B cell (primary cell): Measurements from ENCODE around the gene TRMT61A. TPM values are rescaled to one million over a fixed set of nuclear protein-coding genes. Genes with fewer than 3 reads are reported as not detected.
A peak's percentile ranks its signal among the peaks of the same experiment; 100 is the strongest.

Experiments
- ATAC-seq: fragments of 200-7000 bp; cut with Tn5 transposase; one replicate; pipeline ENCODE4 v1.10.0; 2021; ENCODE audit warnings: low read depth, mild to moderate bottlenecking, moderate number of reproducible peaks, moderate library complexity
- CTCF ChIA-PET: fragments of 350-600 bp; sonication (Branson Sonifier 250); formaldehyde crosslinking; loops from one replicate; lab custom pipeline; 2021; ENCODE audit warnings: antibody characterized with exemption, inconsistent platforms; lab: Charles Lee
- POLR2A ChIA-PET: fragments of 350-600 bp; sonication (Branson Sonifier 250); formaldehyde crosslinking; loops from one replicate; lab custom pipeline; 2021; ENCODE audit warnings: antibody characterized with exemption; lab: Charles Lee
- DNase-seq: peaks from one replicate; pipeline ENCODE4 v3.0.0; 2013
- H2AFZ ChIP-seq: 2 replicates; pipeline ENCODE4 v1.6.1; 2012; ENCODE audit warnings: mild to moderate bottlenecking, low read depth, low read length; ENCODE audit not compliant: insufficient read depth, poor library complexity, severe bottlenecking
- H3K27ac ChIP-seq, 2 donors: 1 replicate in 1 of 2; 2 replicates in 1 of 2; pipeline ENCODE4 v1.5.1; 2012 to 2013; ENCODE audit warnings: low read length in 2 of 2, mild to moderate bottlenecking in 2 of 2, moderate library complexity in 1 of 2
- H3K27me3 ChIP-seq, 4 experiments: fragments of 200-600 bp in 1 of 4; sonication (generic) in 1 of 4; replicated peaks in 1 of 4; 1 replicate in 2 of 4; 2 replicates in 2 of 4; pipeline versions ENCODE4 v1.6.1 to v1.7.0; 2013 to 2016; ENCODE audit warnings: low read length in 3 of 4, mild to moderate bottlenecking in 2 of 4, mixed read lengths in 1 of 4, moderate library complexity in 1 of 4; ENCODE audit not compliant: insufficient read depth in 4 of 4, control insufficient read depth in 3 of 4; ENCODE audit errors: control extremely low read depth in 1 of 4
- H3K36me3 ChIP-seq, 2 experiments: replicated peaks in 1 of 2; 1 replicate in 1 of 2; 2 replicates in 1 of 2; pipeline versions ENCODE4 v1.6.1 to v1.7.1; 2013; ENCODE audit warnings: low read length in 1 of 2; ENCODE audit not compliant: insufficient read depth in 2 of 2, control insufficient read depth in 1 of 2; ENCODE audit errors: control extremely low read depth in 1 of 2, extremely low read depth in 1 of 2
- H3K4me1 ChIP-seq, 2 donors: fragments of 200-600 bp in 1 of 2; sonication (generic) in 1 of 2; 1 replicate in 1 of 2; 2 replicates in 1 of 2; pipeline versions ENCODE4 v1.5.1 to v1.6.1; 2013 to 2017; ENCODE audit warnings: low read length in 2 of 2; ENCODE audit not compliant: control insufficient read depth in 2 of 2, insufficient read depth in 2 of 2
- H3K4me2 ChIP-seq: replicated peaks from 2 replicates; pipeline ENCODE3; 2012; ENCODE audit warnings: mild to moderate bottlenecking, low read depth, low read length; ENCODE audit not compliant: poor library complexity, severe bottlenecking
- H3K4me3 ChIP-seq, 5 experiments: fragments of 200-600 bp in 1 of 5; sonication (generic) in 1 of 5; 1 replicate in 3 of 5; 2 replicates in 2 of 5; pipeline versions ENCODE4 v1.5.1 to v1.7.0; 2011 to 2016; ENCODE audit warnings: low read length in 4 of 5, mild to moderate bottlenecking in 4 of 5, low read depth in 2 of 5, control low read depth in 1 of 5, moderate library complexity in 1 of 5; ENCODE audit not compliant: insufficient read depth in 1 of 5; ENCODE audit errors: control extremely low read depth in 1 of 5, extremely low read depth in 1 of 5
- H3K79me2 ChIP-seq: fragments of 200-600 bp; sonication (generic); one replicate; pipeline ENCODE4 v1.6.0; 2016; ENCODE audit warnings: low read length; ENCODE audit not compliant: control insufficient read depth, insufficient read depth
- H3K9ac ChIP-seq: fragments of 200-600 bp; sonication (generic); 2 replicates; pipeline ENCODE4 v1.6.1; 2017; ENCODE audit warnings: mild to moderate bottlenecking, low read length, moderate library complexity
- H3K9me3 ChIP-seq, 3 donors: one replicate each; pipeline versions ENCODE4 v1.6.1 to v1.7.1; 2013; ENCODE audit warnings: low read length in 2 of 3; ENCODE audit not compliant: control insufficient read depth in 2 of 3, insufficient read depth in 1 of 3; ENCODE audit errors: control extremely low read depth in 1 of 3
- H4K20me1 ChIP-seq: 2 replicates; pipeline ENCODE4 v1.6.0; 2012; ENCODE audit warnings: mild to moderate bottlenecking, low read length; ENCODE audit not compliant: insufficient read depth, control insufficient read depth, poor library complexity, severe bottlenecking
- H3K27ac Mint-ChIP-seq: one replicate; pipeline ENCODE4 v1.8.0; 2021; ENCODE audit warnings: mixed read lengths
- H3K27me3 Mint-ChIP-seq: one replicate; pipeline ENCODE4 v1.8.0; 2021; ENCODE audit warnings: mixed read lengths
- H3K4me1 Mint-ChIP-seq: one replicate; pipeline ENCODE4 v1.8.0; 2021; ENCODE audit warnings: mixed read lengths
- H3K4me3 Mint-ChIP-seq: one replicate; pipeline ENCODE4 v1.8.0; 2021; ENCODE audit warnings: mixed read lengths
- H3K9me3 Mint-ChIP-seq: one replicate; pipeline ENCODE4 v1.8.0; 2022; ENCODE audit warnings: mixed read lengths; ENCODE audit not compliant: insufficient read depth
- EZH2 ChIP-seq: IDR thresholded peaks from 2 replicates; pipeline ENCODE4 v1.6.1; 2012; ENCODE audit warnings: borderline replicate concordance, low read depth, mild to moderate bottlenecking, moderate library complexity, low read length; ENCODE audit not compliant: insufficient read depth, poor library complexity, severe bottlenecking
- WGBS: methylation state at CpG from one replicate; pipeline ENCODE4 v1.1.5; 2013; ENCODE audit warnings: missing lambda C conversion rate; ENCODE audit not compliant: insufficient coverage; 5-methylcytosine and 5-hydroxymethylcytosine counted together
- intact Hi-C: fragments of 100-400 bp; cut with micrococcal nuclease; formaldehyde crosslinking; loops from one replicate; pipeline ENCODE4 v1.10.0; 2022
- polyA plus RNA-seq: library from polyadenylated mRNA; depleted of rRNA; stranded (reverse); fragments of >200 nt; gene quantifications from 2 replicates; pipeline ENCODE4 v1.2.3, GENCODE V29; 2012
- total RNA-seq, 2 donors: library from RNA; stranded (reverse); fragments of 120-200 nt in 1 of 2; gene quantifications; 1 replicate in 1 of 2; 2 replicates in 1 of 2; pipeline versions ENCODE4 v1.2.3 to v1.2.4, GENCODE V29; 2013 to 2022
- TF ChIP-seq, protein P1 (sequence below): fragments of 200-600 bp; IDR thresholded peaks from one replicate; pipeline ENCODE4 v1.8.0; 2022; ENCODE audit warnings: antibody characterized with exemption, mild to moderate bottlenecking

The TRMT61A gene
- total and polyA plus RNA-seq, 2 donors (not counting 1 experiment from before 2014, with no cell fraction given), result 9.5 to 18.4 TPM

GRCh38 chr14:103563226-103563620 is 34.2 kb downstream of the TRMT61A start:
- Histone ChIP-seq H3K79me2 (peaks cover 92% of the 10 kb centered on the region), H3K4me3 (peak overlapping the region; percentile 65 to 94 (median 92)), H3K4me2 (peak overlapping the region; percentile 96), H4K20me1 (peaks cover 65% of the 10 kb centered on the region), H3K4me1 (peaks cover 27 to 30% of the 10 kb centered on the region in 2 donors), H3K9ac (peak overlapping the region; percentile 93), H2AFZ (peak overlapping the region; percentile 96), H3K9me3 (no peaks in the 10 kb centered on the region), H3K36me3 (peaks cover 0 to 24% of the 10 kb centered on the region in 2 experiments), H3K27ac (peak overlapping the region; percentile 43 to 92), H3K27me3 (no peaks in the 10 kb centered on the region)
- Mint-ChIP-seq H3K27me3 (no peaks in the 10 kb centered on the region), H3K27ac (peak overlapping the region; percentile 91), H3K9me3 (no peaks in the 10 kb centered on the region), H3K4me3 (peak overlapping the region; percentile 89), H3K4me1 (peaks cover 57% of the 10 kb centered on the region)
- ChIA-PET POLR2A (no interaction called here), CTCF (no interaction called here)
- intact Hi-C loops, result loop anchor here (2.0 to 10.0 kb wide), 6 partner anchors 34 to 358 kb away; partner anchors contain the start of genes EIF5, PPP1R13B and TRMT61A
- ATAC-seq (no peak), DNase-seq (no peak)
- WGBS, result 2% methylated on average over 22 of the region's 22 CpGs
- TF ChIP-seq EZH2, result no peak
- TF ChIP-seq, protein P1, sequence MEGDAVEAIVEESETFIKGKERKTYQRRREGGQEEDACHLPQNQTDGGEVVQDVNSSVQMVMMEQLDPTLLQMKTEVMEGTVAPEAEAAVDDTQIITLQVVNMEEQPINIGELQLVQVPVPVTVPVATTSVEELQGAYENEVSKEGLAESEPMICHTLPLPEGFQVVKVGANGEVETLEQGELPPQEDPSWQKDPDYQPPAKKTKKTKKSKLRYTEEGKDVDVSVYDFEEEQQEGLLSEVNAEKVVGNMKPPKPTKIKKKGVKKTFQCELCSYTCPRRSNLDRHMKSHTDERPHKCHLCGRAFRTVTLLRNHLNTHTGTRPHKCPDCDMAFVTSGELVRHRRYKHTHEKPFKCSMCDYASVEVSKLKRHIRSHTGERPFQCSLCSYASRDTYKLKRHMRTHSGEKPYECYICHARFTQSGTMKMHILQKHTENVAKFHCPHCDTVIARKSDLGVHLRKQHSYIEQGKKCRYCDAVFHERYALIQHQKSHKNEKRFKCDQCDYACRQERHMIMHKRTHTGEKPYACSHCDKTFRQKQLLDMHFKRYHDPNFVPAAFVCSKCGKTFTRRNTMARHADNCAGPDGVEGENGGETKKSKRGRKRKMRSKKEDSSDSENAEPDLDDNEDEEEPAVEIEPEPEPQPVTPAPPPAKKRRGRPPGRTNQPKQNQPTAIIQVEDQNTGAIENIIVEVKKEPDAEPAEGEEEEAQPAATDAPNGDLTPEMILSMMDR, result no peak

GRCh38 chr14:103563844-103564505 is 35.0 kb downstream of the TRMT61A start:
- H2AFZ ChIP-seq, result no peak overlapping the region
- POLR2A ChIA-PET, result interaction anchor here (0.7 kb wide), 1 partner anchor 1189 kb away, joined by 4 read pairs; the partner anchor contains the start of gene SIVA1
- no peak for ATAC-seq

More at GRCh38 chr14:103563844-103564505, 35.0 kb downstream of the TRMT61A start:
- no peaks in the 10 kb centered on the region for H3K27me3 Mint-ChIP-seq
- WGBS, result 62% methylated on average over 7 of the region's 21 CpGs
- H3K36me3 ChIP-seq, result peaks cover 0 to 20% of the 10 kb centered on the region in 2 experiments
- peak overlapping the region; percentile 78 for H3K27ac Mint-ChIP-seq
- peak overlapping the region; percentile 96 for H3K4me2 ChIP-seq
- peaks cover 89% of the 10 kb centered on the region for H3K79me2 ChIP-seq
- H3K9ac ChIP-seq, result peak overlapping the region; percentile 93
- intact Hi-C loops, result loop anchor here (2.0 to 10.0 kb wide), 6 partner anchors 35 to 357 kb away; partner anchors contain the start of genes EIF5, PPP1R13B and TRMT61A
- CTCF ChIA-PET, result interaction anchor here (0.5 to 0.6 kb wide), 2 partner anchors 40 to 86 kb away, joined by 3 to 5 read pairs; no protein-coding TSS in a partner anchor
- no peaks in the 10 kb centered on the region for H3K9me3 ChIP-seq
- peak overlapping the region in 3 of 5 experiments; percentile 65 to 94 (median 80) for H3K4me3 ChIP-seq
- peaks cover 65% of the 10 kb centered on the region for H4K20me1 ChIP-seq
- DNase-seq, result no peak
- peaks cover 51% of the 10 kb centered on the region for H3K4me1 Mint-ChIP-seq
- peaks cover 27 to 30% of the 10 kb centered on the region in 2 donors for H3K4me1 ChIP-seq
- TF ChIP-seq, protein P1, result no peak
- no peak overlapping the region for H3K27ac ChIP-seq
- peak overlapping the region; percentile 89 for H3K4me3 Mint-ChIP-seq
- no peaks in the 10 kb centered on the region for H3K9me3 Mint-ChIP-seq
- H3K27me3 ChIP-seq, result no peaks in the 10 kb centered on the region
